Activated CD8-positive, alpha-beta T cell treated with anti-CD3 and anti-CD28 coated beads, Interleukin-2, amount 10 ng/mL, durations not matched to agents 7 days and 5 days (primary cell): ENCODE data around the gene STRN4. TPM values are rescaled to one million over a fixed set of nuclear protein-coding genes. Genes with fewer than 3 reads are reported as not detected.

Experiments used
- ATAC-seq: fragments of 150-1000 bp; cut with Tn5 transposase; one replicate; pipeline ENCODE4 v1.10.0; 2021; ENCODE audit warnings: moderate library complexity
- CTCF ChIA-PET: fragments of 350-600 bp; sonication (Branson Sonifier 250); formaldehyde crosslinking; loops from one replicate; lab custom pipeline; 2021; ENCODE audit warnings: antibody characterized with exemption; lab: Charles Lee
- POLR2A ChIA-PET: fragments of 350-600 bp; sonication (Branson Sonifier 250); formaldehyde crosslinking; loops from one replicate; lab custom pipeline; 2021; ENCODE audit warnings: antibody characterized with exemption; lab: Charles Lee
- DNase-seq: peaks from one replicate; pipeline ENCODE4 v3.0.0-alpha.2; 2020
- H3K27ac Mint-ChIP-seq: one replicate; pipeline ENCODE4 v1.8.0; 2021; ENCODE audit warnings: mild to moderate bottlenecking, mixed read lengths
- H3K27me3 Mint-ChIP-seq: one replicate; pipeline ENCODE4 v1.8.0; 2021; ENCODE audit warnings: low read depth, mixed read lengths
- H3K36me3 Mint-ChIP-seq: one replicate; pipeline ENCODE4 v1.8.0; 2021; ENCODE audit warnings: low read depth, mixed read lengths
- H3K4me1 Mint-ChIP-seq: one replicate; pipeline ENCODE4 v1.8.0; 2021; ENCODE audit warnings: low read depth, mixed read lengths
- H3K4me3 Mint-ChIP-seq: one replicate; pipeline ENCODE4 v1.8.0; 2021; ENCODE audit warnings: mild to moderate bottlenecking, mixed read lengths
- H3K9me3 Mint-ChIP-seq: one replicate; pipeline ENCODE4 v1.8.0; 2022; ENCODE audit warnings: mixed read lengths; ENCODE audit not compliant: insufficient read depth
- total RNA-seq, 2 experiments: library from RNA; stranded (reverse); gene quantifications; one replicate each; pipeline ENCODE4 v1.2.3, GENCODE V29; 2021

STRN4 gene
- total RNA-seq, 2 experiments from 2014 or later: 79.6 to 90.2 TPM

DNA sequence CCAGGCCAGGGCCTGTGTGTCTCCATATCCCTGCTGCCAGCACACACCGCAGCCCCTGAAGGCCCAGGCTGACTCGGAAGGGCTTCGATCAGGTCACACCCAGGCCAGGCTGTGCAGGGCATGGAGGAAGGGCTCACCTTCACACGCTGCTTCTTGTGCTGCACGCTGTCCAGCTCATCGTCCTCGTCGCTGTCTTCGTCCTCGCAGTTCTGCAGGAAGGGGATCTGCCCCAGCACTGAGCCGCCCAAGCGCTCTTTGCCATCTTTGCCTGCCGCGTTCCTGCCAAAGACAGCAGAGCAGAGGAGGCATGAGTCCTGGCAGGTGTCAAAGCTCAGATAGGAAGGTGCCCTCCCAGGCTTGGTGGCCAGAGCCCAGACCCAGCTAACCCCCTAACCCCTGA, 15.7 kb downstream of the STRN4 start:
- H3K27ac Mint-ChIP-seq: peak overlapping the region; percentile 58
- POLR2A ChIA-PET: interaction anchor here (1.0 to 1.4 kb wide), 2 partner anchors 15 kb away, joined by 3 read pairs; no protein-coding TSS in a partner anchor
- H3K36me3 Mint-ChIP-seq: peaks cover 62% of the 10 kb centered on the region
- H3K9me3 Mint-ChIP-seq: no peaks in the 10 kb centered on the region
- CTCF ChIA-PET: interaction anchor here (1.0 to 5.1 kb wide), 5 partner anchors 13 to 91 kb away, joined by 3 to 84 read pairs (median 28); partner anchors contain the start of genes DACT3, FKRP and PRKD2
- H3K4me1 Mint-ChIP-seq: peaks cover 25% of the 10 kb centered on the region
- ATAC-seq (no peak), DNase-seq (no peak)
- no peaks in the 10 kb centered on the region for H3K27me3 Mint-ChIP-seq
- H3K4me3 Mint-ChIP-seq: no peak overlapping the region

DNA sequence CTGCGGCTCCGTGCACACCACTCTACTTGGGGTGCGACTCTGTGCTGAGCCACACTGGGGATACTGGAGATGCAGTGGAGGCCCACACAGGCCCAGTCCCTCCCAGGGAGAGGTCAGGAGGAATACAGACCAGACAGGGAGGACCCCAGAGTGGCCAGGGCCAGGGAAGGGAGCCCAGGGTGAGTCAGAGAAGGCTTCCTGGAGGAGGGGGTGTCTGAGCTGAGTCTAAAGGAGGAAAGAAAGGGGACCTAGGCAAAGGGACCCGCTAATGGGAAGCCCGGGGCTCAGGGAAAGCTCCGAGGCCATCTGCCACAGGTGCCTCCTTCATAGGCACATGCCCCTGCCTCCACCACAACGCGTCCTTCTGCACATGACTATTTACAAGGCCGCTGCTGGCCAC, 16.1 kb downstream of the STRN4 start:
- ChIA-PET POLR2A (interaction anchor here (1.0 to 1.4 kb wide), 2 partner anchors 14 to 15 kb away, joined by 3 read pairs; no protein-coding TSS in a partner anchor), CTCF (interaction anchor here (1.0 to 5.1 kb wide), 6 partner anchors 13 to 90 kb away, joined by 3 to 84 read pairs (median 26); partner anchors contain the start of genes DACT3, FKRP and PRKD2)
- DNase-seq (no peak), ATAC-seq (no peak)
- Mint-ChIP-seq H3K4me1 (peaks cover 25% of the 10 kb centered on the region), H3K36me3 (peaks cover 63% of the 10 kb centered on the region), H3K9me3 (no peaks in the 10 kb centered on the region), H3K27me3 (no peaks in the 10 kb centered on the region), H3K4me3 (no peak overlapping the region), H3K27ac (no peak overlapping the region)

DNA sequence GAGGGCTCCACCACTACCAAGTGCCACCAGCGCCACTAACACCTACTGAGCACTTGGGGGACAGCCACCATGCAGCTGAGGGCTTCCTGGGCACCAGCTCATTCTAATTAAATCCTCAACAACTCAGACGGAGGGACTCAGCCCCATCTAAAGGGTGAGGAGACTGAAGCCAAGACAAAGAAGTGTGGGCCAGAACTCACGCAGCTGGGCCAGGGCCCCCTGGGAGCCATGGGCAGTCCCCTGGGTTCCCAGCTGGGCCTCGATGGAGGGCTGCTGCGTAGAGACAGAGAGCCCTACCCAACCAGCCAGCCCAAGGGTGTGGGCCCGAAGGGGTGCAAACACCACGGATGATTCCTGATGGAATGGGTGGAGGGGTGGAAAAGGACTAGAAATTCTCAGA, 16.6 kb downstream of the STRN4 start:
- Mint-ChIP-seq H3K4me3 (no peak overlapping the region), H3K4me1 (peaks cover 25% of the 10 kb centered on the region), H3K27ac (no peak overlapping the region), H3K9me3 (no peaks in the 10 kb centered on the region), H3K36me3 (peaks cover 66% of the 10 kb centered on the region), H3K27me3 (no peaks in the 10 kb centered on the region)
- POLR2A ChIA-PET: interaction anchor here (1.0 to 1.1 kb wide), 2 partner anchors 12 to 14 kb away, joined by 3 to 4 read pairs; no protein-coding TSS in a partner anchor
- no peak for DNase-seq
- CTCF ChIA-PET: interaction anchor here (1.3 to 5.1 kb wide), 12 partner anchors 11 to 200 kb away, joined by 3 to 84 read pairs (median 10); partner anchors contain the start of genes DACT3, FKRP and PRKD2
- ATAC-seq: no peak

DNA sequence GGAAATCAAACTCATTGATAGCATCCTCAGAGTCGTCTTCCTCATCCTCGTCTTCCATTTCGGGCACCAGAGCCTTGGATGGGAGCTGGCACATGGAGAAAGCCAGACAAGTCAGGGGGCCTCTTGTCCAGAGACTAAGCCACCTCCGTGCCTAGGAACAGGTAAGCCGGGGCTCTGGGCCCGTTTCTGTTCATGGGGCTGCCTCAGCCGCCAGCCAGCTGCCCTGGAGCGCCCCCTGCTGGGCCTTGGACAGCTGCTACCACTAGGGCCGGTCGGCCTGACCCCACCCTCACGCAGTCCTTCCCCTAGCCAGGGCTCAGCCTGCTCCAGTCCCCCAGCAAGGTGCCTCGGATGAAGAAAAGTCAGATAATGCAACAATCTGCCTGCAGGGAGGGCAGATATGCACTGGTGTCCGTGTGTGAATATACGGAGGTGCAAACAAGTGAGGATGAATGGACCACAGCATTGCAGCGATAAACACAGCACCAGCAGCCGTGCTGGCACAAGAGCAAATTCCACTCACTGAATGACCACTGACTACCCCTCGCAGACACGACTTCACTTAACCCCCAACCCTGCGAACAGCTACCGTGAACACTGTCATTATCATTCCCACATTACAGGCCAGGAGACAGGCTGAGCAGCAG, 17.4 kb downstream of the STRN4 start:
- ChIA-PET CTCF (interaction anchor here (0.7 to 5.1 kb wide), 20 partner anchors 8 to 200 kb away, joined by 3 to 84 read pairs (median 6); partner anchors contain the start of genes DACT3, FKRP and PRKD2), POLR2A (interaction anchor here (0.8 to 1.3 kb wide), 6 partner anchors 11 to 60 kb away, joined by 3 to 4 read pairs (median 4); partner anchors contain the start of gene SLC1A5)
- ATAC-seq (peak; percentile 86), DNase-seq (peak; percentile 87)
- Mint-ChIP-seq H3K4me1 (peaks cover 33% of the 10 kb centered on the region), H3K27ac (peak overlapping the region; percentile 75), H3K36me3 (peaks cover 66% of the 10 kb centered on the region), H3K4me3 (peak overlapping the region; percentile 25), H3K27me3 (no peaks in the 10 kb centered on the region), H3K9me3 (no peaks in the 10 kb centered on the region)

DNA sequence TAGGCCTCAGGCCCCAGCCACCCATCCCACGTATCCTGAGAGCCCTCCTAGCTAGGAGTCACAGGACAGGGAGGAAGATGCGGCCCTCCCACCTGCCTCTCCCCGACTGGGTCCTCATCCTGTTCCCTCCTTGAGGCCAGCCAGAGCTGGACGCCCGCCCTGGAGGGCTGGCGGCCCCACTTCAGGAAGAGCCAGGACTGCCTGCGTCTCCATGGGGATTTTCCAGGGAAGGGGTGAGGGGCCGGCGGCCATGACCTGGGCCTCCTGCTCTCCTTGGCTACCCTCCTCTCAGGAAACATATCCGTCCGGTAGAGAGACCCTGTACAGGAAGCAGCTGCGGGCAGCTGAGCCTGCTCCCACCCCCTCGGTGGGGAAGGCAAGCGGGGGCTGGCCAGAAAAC, 18.0 kb downstream of the STRN4 start:
- CTCF ChIA-PET: interaction anchor here (0.7 to 5.1 kb wide), 20 partner anchors 9 to 199 kb away, joined by 3 to 84 read pairs (median 6); partner anchors contain the start of genes DACT3, FKRP and PRKD2
- H3K9me3 Mint-ChIP-seq: no peaks in the 10 kb centered on the region
- H3K36me3 Mint-ChIP-seq: peaks cover 65% of the 10 kb centered on the region
- POLR2A ChIA-PET: interaction anchor here (0.9 to 1.3 kb wide), 4 partner anchors 14 to 60 kb away, joined by 3 to 4 read pairs (median 3); partner anchors contain the start of gene SLC1A5
- ATAC-seq (no peak), DNase-seq (no peak)
- H3K4me1 Mint-ChIP-seq: peaks cover 39% of the 10 kb centered on the region
- peak overlapping the region; percentile 25 for H3K4me3 Mint-ChIP-seq
- no peaks in the 10 kb centered on the region for H3K27me3 Mint-ChIP-seq
- peak overlapping the region; percentile 75 for H3K27ac Mint-ChIP-seq

DNA sequence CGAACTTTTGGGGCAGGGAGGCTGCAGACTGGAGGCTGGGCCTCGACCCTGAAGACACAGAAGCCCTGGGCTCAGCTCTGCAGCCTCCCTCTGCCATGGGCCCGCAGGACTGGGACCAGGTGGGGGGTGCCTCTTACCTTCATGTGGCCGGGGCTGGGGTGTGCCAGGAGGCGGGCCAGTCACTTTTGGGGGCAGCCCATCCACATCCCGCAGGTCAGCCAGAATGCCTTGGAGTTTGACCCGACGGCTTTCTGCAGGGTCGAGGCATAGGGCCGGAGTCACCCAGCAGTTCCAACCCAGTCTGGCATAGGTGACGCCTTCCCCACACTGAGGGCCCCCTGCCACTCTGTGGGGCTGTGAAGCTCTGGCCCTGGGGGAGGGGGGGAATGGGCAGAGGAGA, 18.5 kb downstream of the STRN4 start:
- Mint-ChIP-seq H3K4me3 (no peak overlapping the region), H3K4me1 (peaks cover 44% of the 10 kb centered on the region), H3K36me3 (peaks cover 65% of the 10 kb centered on the region), H3K9me3 (no peaks in the 10 kb centered on the region), H3K27ac (peak overlapping the region; percentile 60), H3K27me3 (no peaks in the 10 kb centered on the region)
- ChIA-PET POLR2A (interaction anchor here (0.9 to 1.3 kb wide), 3 partner anchors 14 to 24 kb away, joined by 3 to 4 read pairs (median 3); no protein-coding TSS in a partner anchor), CTCF (interaction anchor here (0.7 to 5.1 kb wide), 13 partner anchors 9 to 198 kb away, joined by 3 to 84 read pairs (median 7); partner anchors contain the start of genes DACT3, FKRP and PRKD2)
- no peak for DNase-seq
- no peak for ATAC-seq

DNA sequence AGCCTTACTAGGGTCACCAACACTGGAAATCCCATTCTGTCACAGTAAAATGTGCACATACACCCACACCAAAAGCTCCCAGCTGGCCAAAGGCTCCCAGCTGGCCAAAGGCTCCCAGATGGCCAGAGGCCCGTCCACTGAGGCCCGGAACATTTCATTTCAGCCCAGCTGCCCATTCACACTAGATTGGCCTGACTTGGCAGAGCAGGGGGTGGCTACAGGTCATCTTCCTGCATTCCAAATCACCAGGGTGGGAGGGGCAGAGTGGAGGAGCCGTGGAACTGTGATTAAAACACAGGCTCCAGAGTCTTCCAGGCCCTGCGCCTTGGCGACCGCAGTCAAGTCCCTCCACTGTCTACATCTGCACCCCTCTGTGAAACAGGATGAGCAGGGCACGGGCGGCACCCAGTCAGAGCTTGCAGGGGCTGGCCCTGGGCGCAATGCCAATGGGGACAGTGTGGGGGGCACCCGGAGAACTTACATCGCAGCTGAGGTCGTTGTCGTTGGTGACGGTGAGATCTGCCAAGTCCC, 19.2 kb downstream of the STRN4 start:
- POLR2A ChIA-PET: no interaction called here

DNA sequence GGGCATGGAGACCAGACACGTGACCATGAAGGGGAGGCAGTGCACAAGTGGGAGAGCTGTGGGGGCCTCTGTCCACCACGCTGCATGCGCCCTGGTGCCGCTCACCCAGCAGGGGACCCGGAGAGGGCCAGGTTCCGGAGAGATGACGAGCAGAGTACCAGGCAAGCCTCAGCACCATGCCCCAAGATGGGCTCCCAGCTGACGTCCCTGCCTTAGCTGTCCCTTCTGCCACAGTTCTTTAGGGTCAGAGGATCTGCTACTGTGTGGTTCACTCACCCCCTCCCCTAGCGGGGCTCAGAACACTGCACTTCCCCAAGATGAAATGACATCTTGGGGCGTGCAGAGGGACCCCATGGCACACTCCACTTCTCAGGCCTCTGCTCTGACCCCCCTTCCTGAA, 19.7 kb downstream of the STRN4 start:
- H3K4me3 Mint-ChIP-seq: no peak overlapping the region
- no peaks in the 10 kb centered on the region for H3K27me3 Mint-ChIP-seq
- peaks cover 69% of the 10 kb centered on the region for H3K36me3 Mint-ChIP-seq
- ChIA-PET CTCF (interaction anchor here (5.0 kb wide), 1 partner anchor 22 kb away, joined by 84 read pairs; no protein-coding TSS in a partner anchor), POLR2A (no interaction called here)
- H3K4me1 Mint-ChIP-seq: peaks cover 46% of the 10 kb centered on the region
- ATAC-seq (no peak), DNase-seq (no peak)
- H3K27ac Mint-ChIP-seq: peak overlapping the region; percentile 30
- no peaks in the 10 kb centered on the region for H3K9me3 Mint-ChIP-seq

More for the DNA sequence above, 19.2 kb downstream of the STRN4 start:
- DNase-seq (no peak), ATAC-seq (no peak)
- H3K36me3 Mint-ChIP-seq: peaks cover 69% of the 10 kb centered on the region
- H3K9me3 Mint-ChIP-seq: no peaks in the 10 kb centered on the region
- H3K27me3 Mint-ChIP-seq: no peaks in the 10 kb centered on the region
- peak overlapping the region; percentile 30 for H3K27ac Mint-ChIP-seq
- peaks cover 48% of the 10 kb centered on the region for H3K4me1 Mint-ChIP-seq
- CTCF ChIA-PET: interaction anchor here (5.0 to 5.1 kb wide), 2 partner anchors 12 to 22 kb away, joined by 47 to 84 read pairs; partner anchors contain the start of gene PRKD2
- H3K4me3 Mint-ChIP-seq: no peak overlapping the region

DNA sequence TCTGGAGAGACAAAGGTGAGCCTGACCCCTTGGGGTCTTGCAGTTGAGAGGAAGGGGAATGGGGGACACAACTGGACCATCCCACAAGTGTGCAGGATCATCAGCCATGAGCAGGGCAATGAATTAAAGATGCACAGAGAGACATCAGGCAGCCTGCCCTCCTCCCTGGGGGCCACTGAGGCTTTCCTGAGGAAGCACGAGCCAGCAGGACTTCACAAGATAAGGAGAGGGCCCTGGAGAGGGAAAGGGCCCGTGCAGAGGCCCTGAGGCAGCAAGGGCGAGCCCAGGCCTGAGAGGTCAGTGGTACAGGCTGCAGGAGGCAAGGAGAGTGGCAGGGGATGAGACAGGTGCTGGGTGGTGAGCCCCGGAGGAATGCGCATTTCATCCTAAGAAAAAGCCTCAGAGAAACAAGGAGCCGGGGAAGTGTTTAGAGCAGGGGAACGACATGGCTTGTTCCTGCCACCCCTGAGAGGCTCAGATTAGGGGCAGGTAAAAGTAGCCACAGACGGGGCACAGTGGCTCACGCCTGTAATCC, 20.3 kb downstream of the STRN4 start:
- Mint-ChIP-seq H3K27ac (peak overlapping the region; percentile 27), H3K4me1 (peaks cover 46% of the 10 kb centered on the region), H3K9me3 (no peaks in the 10 kb centered on the region), H3K36me3 (peaks cover 68% of the 10 kb centered on the region), H3K27me3 (no peaks in the 10 kb centered on the region), H3K4me3 (no peak overlapping the region)
- DNase-seq (no peak), ATAC-seq (no peak)
- ChIA-PET POLR2A (no interaction called here), CTCF (no interaction called here)

DNA sequence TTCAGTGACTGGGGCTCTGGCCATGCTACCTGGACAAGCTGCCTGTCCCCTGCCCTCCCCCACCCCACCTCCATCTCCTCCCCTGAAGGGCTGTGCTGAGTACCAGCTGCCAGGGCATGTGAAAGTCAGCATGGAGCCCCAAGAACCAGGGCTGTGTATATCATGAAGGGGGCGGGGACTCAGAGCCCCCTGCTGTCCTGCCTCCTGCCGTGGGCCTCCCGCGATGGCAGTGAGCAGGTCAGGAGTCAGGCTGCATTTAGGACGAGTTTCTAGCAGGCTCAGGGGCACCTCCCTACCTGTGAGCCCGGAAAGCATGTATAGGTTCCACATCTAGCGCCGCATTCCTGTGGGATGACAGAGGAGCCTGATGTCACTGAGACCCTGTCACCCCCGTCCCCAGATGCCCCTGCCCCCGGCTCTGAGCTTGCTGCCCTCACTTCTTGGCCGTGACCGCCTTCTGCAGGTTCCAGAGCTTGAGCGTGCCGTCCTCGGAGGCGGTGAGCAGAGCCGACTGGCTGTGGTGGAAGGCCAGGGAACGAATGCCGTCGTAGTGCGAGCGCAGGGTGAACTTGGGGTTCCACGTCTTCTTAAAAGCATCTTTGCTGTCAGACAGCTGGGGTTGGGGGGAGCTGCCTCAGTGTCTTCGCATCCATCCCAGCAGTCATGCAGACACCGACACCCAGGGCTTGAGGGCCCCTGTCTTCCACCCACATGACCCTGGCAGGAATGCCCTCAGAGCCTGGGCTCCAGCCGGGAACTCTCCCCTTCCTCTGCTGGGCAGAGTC, 21.0 kb downstream of the STRN4 start:
- H3K27ac Mint-ChIP-seq: peak overlapping the region; percentile 11
- ATAC-seq (no peak), DNase-seq (no peak)
- no peak overlapping the region for H3K4me3 Mint-ChIP-seq
- H3K9me3 Mint-ChIP-seq: no peaks in the 10 kb centered on the region
- CTCF ChIA-PET: no interaction called here
- POLR2A ChIA-PET: no interaction called here
- peaks cover 67% of the 10 kb centered on the region for H3K36me3 Mint-ChIP-seq
- H3K27me3 Mint-ChIP-seq: no peaks in the 10 kb centered on the region
- peaks cover 49% of the 10 kb centered on the region for H3K4me1 Mint-ChIP-seq

DNA sequence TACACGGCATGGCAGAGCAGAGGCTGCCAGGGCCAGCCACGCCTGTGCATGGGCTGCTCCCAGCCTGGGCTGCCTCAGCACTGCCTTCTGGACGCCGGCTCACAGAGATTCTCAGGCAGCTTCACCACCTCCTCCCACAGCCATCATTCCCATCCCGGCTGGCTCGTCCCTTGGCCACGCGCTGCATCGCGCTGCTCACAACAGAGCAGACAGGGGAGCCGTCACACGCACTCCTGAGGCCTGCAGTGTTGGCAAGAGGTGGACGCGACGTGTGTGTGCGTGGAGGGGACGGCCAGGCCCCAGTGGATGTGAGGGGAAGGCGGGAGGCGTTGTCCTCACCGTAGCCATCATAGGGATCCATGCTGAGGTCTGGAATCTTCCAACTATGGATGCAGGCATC, 21.8 kb downstream of the STRN4 start:
- peaks cover 65% of the 10 kb centered on the region for H3K36me3 Mint-ChIP-seq
- peaks cover 55% of the 10 kb centered on the region for H3K4me1 Mint-ChIP-seq
- no peaks in the 10 kb centered on the region for H3K9me3 Mint-ChIP-seq
- H3K27me3 Mint-ChIP-seq: no peaks in the 10 kb centered on the region
- ChIA-PET POLR2A (interaction anchor here (2.3 kb wide), 1 partner anchor 10 kb away, joined by 14 read pairs; no protein-coding TSS in a partner anchor), CTCF (no interaction called here)
- no peak overlapping the region for H3K27ac Mint-ChIP-seq
- H3K4me3 Mint-ChIP-seq: no peak overlapping the region
- ATAC-seq (no peak), DNase-seq (no peak)
